Keratinocyte (primary cell): ENCODE data around the gene SELENOP. TPM values are rescaled to one million over a fixed set of nuclear protein-coding genes. Genes with fewer than 3 reads are reported as not detected.

Experiments
- DNase-seq: peaks from one replicate; pipeline ENCODE4 v3.0.0-alpha.2; 2011; ENCODE audit warnings: low read depth, missing footprints, low spot score
- FAIRE-seq: peaks from 2 replicates; lab custom pipeline; 2011; peaks lifted over from hg19 to GRCh38; lab: Jason Lieb, UNC
- H2AFZ ChIP-seq: 2 replicates; pipeline ENCODE4 v1.6.0; 2012; ENCODE audit warnings: low read length, control low read depth, inconsistent platforms; ENCODE audit not compliant: control insufficient read depth
- H3K27ac ChIP-seq: 2 replicates; pipeline ENCODE4 v1.5.1; 2011; ENCODE audit warnings: low read length; ENCODE audit not compliant: control insufficient read depth, insufficient read depth
- H3K27me3 ChIP-seq: 3 replicates; pipeline ENCODE4 v1.6.0; 2011; ENCODE audit warnings: low read length; ENCODE audit not compliant: control insufficient read depth, insufficient read depth; ENCODE audit errors: extremely low read depth
- H3K36me3 ChIP-seq, 2 experiments: 2 replicates in 1 of 2; 3 replicates in 1 of 2; pipeline ENCODE4 v1.5.1; 2011; ENCODE audit warnings: low read length in 2 of 2, mild to moderate bottlenecking in 1 of 2; ENCODE audit not compliant: control insufficient read depth in 2 of 2, insufficient read depth in 2 of 2; ENCODE audit errors: extremely low read depth in 1 of 2
- H3K4me1 ChIP-seq: 3 replicates; pipeline ENCODE4 v1.5.1; 2011; ENCODE audit warnings: low read length; ENCODE audit not compliant: control insufficient read depth, insufficient read depth; ENCODE audit errors: extremely low read depth
- H3K4me2 ChIP-seq: 3 replicates; pipeline ENCODE4 v1.6.0; 2011; ENCODE audit warnings: low read depth, low read length; ENCODE audit not compliant: control insufficient read depth, insufficient read depth; ENCODE audit errors: extremely low read depth
- H3K4me3 ChIP-seq, 3 experiments: fragments of 200-600 bp in 1 of 3; sonication (generic) in 1 of 3; 2 replicates in 2 of 3; 3 replicates in 1 of 3; pipeline ENCODE4 v1.5.1; 2011 to 2016; ENCODE audit warnings: low read length in 3 of 3, mild to moderate bottlenecking in 3 of 3, control low read depth in 2 of 3, inconsistent platforms in 1 of 3, low read depth in 1 of 3, mixed read lengths in 1 of 3, mixed run types in 1 of 3, moderate library complexity in 1 of 3; ENCODE audit not compliant: control insufficient read depth in 2 of 3, insufficient read depth in 2 of 3; ENCODE audit errors: extremely low read depth in 1 of 3
- H3K79me2 ChIP-seq: 2 replicates; pipeline ENCODE4 v1.6.0; 2012; ENCODE audit warnings: low read length; ENCODE audit not compliant: control insufficient read depth, insufficient read depth
- H3K9ac ChIP-seq: 3 replicates; pipeline ENCODE4 v1.6.0; 2011; ENCODE audit warnings: low read length; ENCODE audit not compliant: control insufficient read depth, insufficient read depth; ENCODE audit errors: extremely low read depth
- H3K9me1 ChIP-seq: 3 replicates; pipeline ENCODE4 v1.6.0; 2011; ENCODE audit warnings: low read length; ENCODE audit not compliant: control insufficient read depth, insufficient read depth; ENCODE audit errors: extremely low read depth
- H3K9me3 ChIP-seq: 2 replicates; pipeline ENCODE4 v1.5.1; 2012; ENCODE audit warnings: low read depth, low read length; ENCODE audit not compliant: control insufficient read depth
- H4K20me1 ChIP-seq: 3 replicates; pipeline ENCODE4 v1.6.0; 2011; ENCODE audit warnings: low read length; ENCODE audit not compliant: control insufficient read depth, insufficient read depth; ENCODE audit errors: extremely low read depth
- CTCF ChIP-seq, 3 experiments: IDR thresholded peaks in 1 of 3; conservative IDR thresholded peaks in 1 of 3; optimal IDR thresholded peaks in 1 of 3; 2 replicates in 2 of 3; 3 replicates in 1 of 3; pipeline versions ENCODE3 to v1.5.1; 2011; ENCODE audit warnings: low read length in 3 of 3, mild to moderate bottlenecking in 3 of 3, moderate library complexity in 2 of 3, control low read depth in 1 of 3, inconsistent platforms in 1 of 3; ENCODE audit not compliant: insufficient read depth in 2 of 3; ENCODE audit errors: extremely low read depth in 1 of 3
- EZH2 ChIP-seq: IDR thresholded peaks from one replicate; pipeline ENCODE4 v1.6.1; 2012; ENCODE audit warnings: inconsistent platforms, mild to moderate bottlenecking, low read length, moderate library complexity
- dilution Hi-C: fragments of 300-500 bp; cut with MboI; formaldehyde crosslinking; loops from one replicate; pipeline ENCODE4 v1.7.0; 2020; ENCODE audit warnings: low sequenced_read_pairs; ENCODE audit not compliant: extremely low pct_ligation_motif_present
- polyA plus RNA-seq, 5 experiments: library from polyadenylated mRNA; depleted of rRNA in 3 of 5; stranded (reverse) in 3 of 5; stranded (forward) in 1 of 5; unstranded in 1 of 5; fragments of >200 nt; gene quantifications; 1 replicate in 1 of 5; 2 replicates in 3 of 5; 3 replicates in 1 of 5; pipeline versions ENCODE4 v1.2.1 to v1.2.3, GENCODE V29; 2011 to 2012; ENCODE audit warnings: missing spikeins in 2 of 5, low read depth in 1 of 5, low replicate concordance in 1 of 5

The SELENOP gene
- polyA plus RNA-seq, 1 donor (not counting 4 experiments of a cell fraction or from before 2014, with no cell fraction given) = 10.4 TPM

GRCh38 chr5:42858031-42858643 is 46.4 kb upstream of the SELENOP start:
- TF ChIP-seq EZH2 (no peak), CTCF (optimal IDR thresholded peaks at IDR 0.05 in 1 of 3, IDR thresholded peaks at IDR 0.05 in 1 of 3, conservative IDR thresholded peaks at IDR 0.05 in 1 of 3; ENCODE audit: extremely low read depth in 1 of 3, insufficient read depth in 2 of 3, low read length in 3 of 3) (no peak)
- no peak overlapping the region for H3K27ac ChIP-seq
- H3K4me3 ChIP-seq = no peak overlapping the region
- H3K9ac ChIP-seq = no peak overlapping the region
- dilution Hi-C loops = no loop called here
- DNase-seq = no peak
- H2AFZ ChIP-seq = peak overlapping the region; percentile 52
- H4K20me1 ChIP-seq = no peaks in the 10 kb centered on the region
- no peaks in the 10 kb centered on the region for H3K36me3 ChIP-seq
- H3K9me3 ChIP-seq = no peaks in the 10 kb centered on the region
- no peak for FAIRE-seq
- H3K4me2 ChIP-seq = no peak overlapping the region
- no peaks in the 10 kb centered on the region for H3K9me1 ChIP-seq
- H3K79me2 ChIP-seq = no peaks in the 10 kb centered on the region
- H3K27me3 ChIP-seq = no peaks in the 10 kb centered on the region
- H3K4me1 ChIP-seq = peaks cover 2% of the 10 kb centered on the region

GRCh38 chr5:42855811-42856210 is 44.1 kb upstream of the SELENOP start:
- Histone ChIP-seq H3K27me3 (no peaks in the 10 kb centered on the region), H3K79me2 (no peaks in the 10 kb centered on the region), H4K20me1 (no peaks in the 10 kb centered on the region), H3K4me1 (peaks cover 2% of the 10 kb centered on the region), H3K9me3 (no peaks in the 10 kb centered on the region), H3K36me3 (no peaks in the 10 kb centered on the region), H3K4me3 (no peak overlapping the region), H3K9ac (no peak overlapping the region), H2AFZ (no peak overlapping the region), H3K27ac (no peak overlapping the region), H3K9me1 (no peaks in the 10 kb centered on the region), H3K4me2 (no peak overlapping the region)
- DNase-seq (no peak), FAIRE-seq (no peak)
- dilution Hi-C loops = no loop called here
- TF ChIP-seq CTCF (optimal IDR thresholded peaks at IDR 0.05 in 1 of 3, IDR thresholded peaks at IDR 0.05 in 1 of 3, conservative IDR thresholded peaks at IDR 0.05 in 1 of 3; ENCODE audit: extremely low read depth in 1 of 3, insufficient read depth in 2 of 3, low read length in 3 of 3) (no peak), EZH2 (no peak)
